H1 (cell line): ENCODE results near the gene WIPF3. TPM values are rescaled to one million over a fixed set of nuclear protein-coding genes. Genes with fewer than 3 reads are reported as not detected.

Experiments
- CHD7 ChIP-seq: fragments of 300-600 bp; sonication (generic); IDR thresholded peaks from 2 replicates; pipeline ENCODE4 v1.7.1; 2012; ENCODE audit warnings: low read length, moderate library complexity, mild to moderate bottlenecking, inconsistent platforms; ENCODE audit not compliant: insufficient replicate concordance
- E2F6 ChIP-seq: IDR thresholded peaks from 2 replicates; pipeline ENCODE4 v1.6.1; 2012; ENCODE audit warnings: inconsistent platforms
- EZH2 ChIP-seq: fragments of 200-600 bp; sonication (generic); IDR thresholded peaks from 2 replicates; pipeline ENCODE4 v1.7.1; 2012; ENCODE audit warnings: low read depth, mild to moderate bottlenecking, moderate library complexity, low read length, inconsistent platforms; ENCODE audit not compliant: severe bottlenecking
- KDM5A ChIP-seq: fragments of 200-600 bp; IDR thresholded peaks from 2 replicates; pipeline ENCODE4 v1.7.1; 2012; ENCODE audit warnings: mild to moderate bottlenecking, low read length, inconsistent platforms, mixed read lengths
- RNF2 ChIP-seq: fragments of 200-900, 300-1000 bp; sonication (generic); IDR thresholded peaks from 2 replicates; pipeline ENCODE4 v1.7.1; 2016; ENCODE audit warnings: borderline replicate concordance, low read depth, mild to moderate bottlenecking, antibody characterized with exemption, low read length; ENCODE audit not compliant: poor library complexity, severe bottlenecking; ENCODE audit errors: missing control alignments
- SRF ChIP-seq: IDR thresholded peaks from 2 replicates; pipeline ENCODE4 v1.6.1; 2011; ENCODE audit warnings: mild to moderate bottlenecking, low read depth, low read length, moderate library complexity
- SUZ12 ChIP-seq: fragments of 200-600 bp; sonication (generic); IDR thresholded peaks from 2 replicates; pipeline ENCODE4 v1.6.1; 2012; ENCODE audit warnings: mild to moderate bottlenecking, inconsistent platforms, low read length, moderate library complexity, mixed read lengths
- TCF12 ChIP-seq: IDR thresholded peaks from 2 replicates; pipeline ENCODE4 v1.6.1; 2011; ENCODE audit warnings: low read depth, mild to moderate bottlenecking, low read length
- USF2 ChIP-seq: IDR thresholded peaks from 2 replicates; pipeline ENCODE4 v1.6.1; 2011; ENCODE audit warnings: low read length, improper control_type of control experiment
- polyA plus RNA-seq, 7 experiments: library from polyadenylated mRNA; depleted of rRNA in 3 of 7; stranded (reverse) in 5 of 7; unstranded in 2 of 7; fragments of >200 nt in 5 of 7; fragments of 200-250 nt in 2 of 7; gene quantifications; 1 replicate in 5 of 7; 2 replicates in 1 of 7; 4 replicates in 1 of 7; pipeline versions ENCODE4 v1.2.1 to v1.2.3, GENCODE V29; 2011 to 2013; ENCODE audit warnings: missing spikeins in 2 of 7, mixed read lengths in 2 of 7
- total RNA-seq: library from RNA; stranded (reverse); fragmentation: NEBNext Ultra II Directional; extraction: Animal tissue kit (Norgen Biotek cat#: 25700); gene quantifications from 2 replicates; pipeline ENCODE4 v1.2.1, GENCODE V29; 2021

WIPF3 gene
- total and polyA plus RNA-seq, 2 of the 8 experiments (the other 6 are each of a cell fraction or from before 2014, with no cell fraction given): 5.0 to 12.1 TPM

GRCh38 chr7:29940199-29940598 lies 133.9 kb downstream of the WIPF3 start (continued):
- no peak for TF ChIP-seq CHD7
- TF ChIP-seq USF2: no peak
- TF ChIP-seq KDM5A: no peak
- TF ChIP-seq E2F6: no peak
- TF ChIP-seq SRF: no peak
- TF ChIP-seq RNF2: no peak
- TF ChIP-seq TCF12: no peak
- no peak for TF ChIP-seq SUZ12
- TF ChIP-seq EZH2: no peak
